ENCODE measurements around the gene NPC1L1.
A peak's percentile ranks its signal among the peaks of the same experiment; 100 is the strongest.

Gene NPC1L1

GRCh38 chr7:44583146-44583865 is 42.2 kb upstream of the NPC1L1 start:
- H3K27ac ChIP-seq (ENCODE audit: low read depth, low read length, poor library complexity, severe bottlenecking): no peak overlapping the region
- peak overlapping the region; percentile 72 for H3K4me2 ChIP-seq (ENCODE audit: low read length)
- no peak overlapping the region for H2AFZ ChIP-seq (ENCODE audit: low read length)
- H3K4me1 ChIP-seq (ENCODE audit: insufficient read depth, low read length, severe bottlenecking): peaks cover 28% of the 10 kb centered on the region
- TF ChIP-seq CTCF (IDR thresholded peaks at IDR 0.05; ENCODE audit: low read length): no peak
- TF ChIP-seq EZH2 (IDR thresholded peaks at IDR 0.05; ENCODE audit: borderline replicate concordance, low read length): no peak
- H3K27me3 ChIP-seq (ENCODE audit: insufficient read depth, low read length): no peaks in the 10 kb centered on the region
- peak overlapping the region; percentile 86 for H3K4me3 ChIP-seq (ENCODE audit: low read depth, low read length, poor library complexity, severe bottlenecking)
- H4K20me1 ChIP-seq (ENCODE audit: insufficient read depth, low read length): no peaks in the 10 kb centered on the region
- no peaks in the 10 kb centered on the region for H3K9me3 ChIP-seq (ENCODE audit: low read length)
- H3K9ac ChIP-seq (ENCODE audit: low read length): peak overlapping the region; percentile 73; the same call in 1 of the 2 replicates
- H3F3A ChIP-seq (ENCODE audit: insufficient read depth, low read length): no peaks in the 10 kb centered on the region
- H3K9me2 ChIP-seq (ENCODE audit: low read depth, low read length): no peaks in the 10 kb centered on the region
- peaks cover 7% of the 10 kb centered on the region for H3K79me2 ChIP-seq (ENCODE audit: insufficient read depth, low read length)
- H3K36me3 ChIP-seq (ENCODE audit: insufficient read depth, low read length): peaks cover 29% of the 10 kb centered on the region

- peak within 1 kb of the TSS; percentile 92 for H3K4me2 ChIP-seq (ENCODE audit: low read length)
- peak within 1 kb of the TSS; percentile 95 for H3K9ac ChIP-seq (ENCODE audit: low read length)
- peaks cover 34% of the 10 kb centered on the region for H3K36me3 ChIP-seq (ENCODE audit: insufficient read depth, low read length)
- peak within 1 kb of the TSS; percentile 18 for H2AFZ ChIP-seq (ENCODE audit: low read length)
- peaks cover 25% of the 10 kb centered on the region for H3K4me1 ChIP-seq (ENCODE audit: insufficient read depth, low read length, severe bottlenecking)
- peak within 1 kb of the TSS; percentile 68 for H3K27ac ChIP-seq (ENCODE audit: low read depth, low read length, poor library complexity, severe bottlenecking)
- no peaks in the 10 kb centered on the region for H3F3A ChIP-seq (ENCODE audit: insufficient read depth, low read length)
- peak within 1 kb of the TSS; percentile 86 for H3K4me3 ChIP-seq (ENCODE audit: low read depth, low read length, poor library complexity, severe bottlenecking)
- TF ChIP-seq EZH2 (IDR thresholded peaks at IDR 0.05; ENCODE audit: borderline replicate concordance, low read length): no peak
- no peak for TF ChIP-seq CTCF (IDR thresholded peaks at IDR 0.05; ENCODE audit: low read length)
- no peaks in the 10 kb centered on the region for H3K9me2 ChIP-seq (ENCODE audit: low read depth, low read length)
- H4K20me1 ChIP-seq (ENCODE audit: insufficient read depth, low read length): no peaks in the 10 kb centered on the region
- peaks cover 7% of the 10 kb centered on the region for H3K79me2 ChIP-seq (ENCODE audit: insufficient read depth, low read length)
- no peaks in the 10 kb centered on the region for H3K27me3 ChIP-seq (ENCODE audit: insufficient read depth, low read length)
- H3K9me3 ChIP-seq (ENCODE audit: low read length): no peaks in the 10 kb centered on the region
These were observed 40.9 kb upstream of the NPC1L1 start, which contains the start of gene TMED4 for GRCh38 chr7:44581879-44582603. Gene TMED4, minus strand, starts transcription at chr7:44582231. Its CDS starts 25 bp downstream, at chr7:44582206.

- Histone ChIP-seq H3K27ac (ENCODE audit: low read depth, low read length, poor library complexity, severe bottlenecking) (peak overlapping the region; percentile 68), H3K4me2 (ENCODE audit: low read length) (peak overlapping the region; percentile 92), H3K27me3 (ENCODE audit: insufficient read depth, low read length) (no peaks in the 10 kb centered on the region), H3K4me3 (ENCODE audit: low read depth, low read length, poor library complexity, severe bottlenecking) (peak overlapping the region; percentile 86), H3K9me2 (ENCODE audit: low read depth, low read length) (no peaks in the 10 kb centered on the region), H3K9ac (ENCODE audit: low read length) (peak overlapping the region; percentile 95), H3K4me1 (ENCODE audit: insufficient read depth, low read length, severe bottlenecking) (peaks cover 25% of the 10 kb centered on the region), H3F3A (ENCODE audit: insufficient read depth, low read length) (no peaks in the 10 kb centered on the region), H4K20me1 (ENCODE audit: insufficient read depth, low read length) (no peaks in the 10 kb centered on the region), H2AFZ (ENCODE audit: low read length) (no peak overlapping the region), H3K79me2 (ENCODE audit: insufficient read depth, low read length) (peaks cover 7% of the 10 kb centered on the region), H3K9me3 (ENCODE audit: low read length) (no peaks in the 10 kb centered on the region), H3K36me3 (ENCODE audit: insufficient read depth, low read length) (peaks cover 37% of the 10 kb centered on the region)
- TF ChIP-seq EZH2 (IDR thresholded peaks at IDR 0.05; ENCODE audit: borderline replicate concordance, low read length): no peak
- TF ChIP-seq CTCF (IDR thresholded peaks at IDR 0.05; ENCODE audit: low read length): no peak
These were observed 40.1 kb upstream of the NPC1L1 start for GRCh38 chr7:44580945-44581878.

Measured in OCI-LY1 (cell line).